Non-pigmented ciliary epithelial cell (primary cell): ENCODE data around the gene SLX4IP.

ENCODE experiments used
- DNase-seq: peaks from one replicate; pipeline ENCODE4 v3.0.0-alpha.2; 2010; ENCODE audit warnings: low read depth

SLX4IP gene

GRCh38 chr20:10497283-10497682 lies 62.2 kb downstream of the SLX4IP start:
- no peak for DNase-seq

DNA sequence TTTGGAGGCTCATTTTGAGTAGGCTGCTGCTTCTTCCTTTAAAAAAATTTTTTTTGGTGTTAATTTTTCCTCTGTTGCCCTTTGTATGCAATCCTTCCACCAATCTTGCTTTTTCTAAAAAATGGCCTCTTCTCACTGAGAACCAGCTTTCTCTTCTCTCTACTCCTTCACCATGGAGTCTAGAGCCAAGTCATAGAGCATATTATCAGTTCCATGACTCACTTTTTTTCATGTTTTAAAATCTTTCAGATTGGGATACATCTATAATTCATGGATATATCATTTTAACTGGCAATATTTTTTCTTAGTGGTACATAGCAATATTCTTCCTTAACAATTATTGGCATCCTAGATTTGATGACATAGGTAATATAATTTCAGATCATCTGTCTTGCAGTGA lies 62.7 kb downstream of the SLX4IP start:
- DNase-seq, result no peak

- no peak for DNase-seq
These were observed 63.1 kb downstream of the SLX4IP start for GRCh38 chr20:10498200-10498599.

- no peak for DNase-seq
These were observed 66.3 kb downstream of the SLX4IP start for GRCh38 chr20:10501402-10501801.

GRCh38 chr20:10502098-10502526 lies 67.0 kb downstream of the SLX4IP start:
- DNase-seq, result no peak

- no peak for DNase-seq
These were observed 69.5 kb downstream of the SLX4IP start for GRCh38 chr20:10504608-10504993.

DNA sequence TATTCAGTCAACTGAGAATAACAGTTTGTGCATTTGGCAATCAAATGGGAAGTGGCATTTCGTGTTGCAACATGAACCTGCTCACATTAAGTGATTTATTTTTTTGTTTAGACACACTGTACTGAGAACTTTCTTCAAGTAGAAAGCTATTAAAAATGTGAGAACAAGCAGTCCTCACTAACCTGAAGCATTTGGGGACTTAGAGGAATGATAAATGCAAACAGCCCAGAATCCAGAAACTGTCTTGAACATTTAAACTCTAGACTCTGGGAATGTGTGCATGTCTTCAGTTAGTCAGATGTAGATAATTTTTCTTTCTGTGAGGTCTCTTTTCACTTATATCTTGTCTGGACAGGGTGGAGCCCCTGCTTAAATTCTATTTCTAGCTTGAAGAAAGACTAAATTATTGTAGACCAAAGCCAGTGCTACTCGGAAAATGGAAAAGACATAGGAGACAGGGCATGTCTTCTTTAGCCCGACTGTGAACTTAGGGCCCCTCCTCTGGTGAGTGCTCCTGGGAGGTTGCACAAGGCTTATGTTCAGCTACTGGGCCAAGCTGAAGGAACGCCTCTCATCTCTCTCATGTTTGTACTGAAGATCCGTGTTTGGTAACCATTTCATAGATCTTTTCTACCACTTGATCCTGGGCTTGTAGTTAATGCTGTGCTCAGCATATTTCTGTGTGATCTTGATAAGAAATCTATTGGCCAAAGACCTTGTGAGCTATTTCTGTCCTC lies 70.1 kb downstream of the SLX4IP start:
- DNase-seq, result no peak

DNA sequence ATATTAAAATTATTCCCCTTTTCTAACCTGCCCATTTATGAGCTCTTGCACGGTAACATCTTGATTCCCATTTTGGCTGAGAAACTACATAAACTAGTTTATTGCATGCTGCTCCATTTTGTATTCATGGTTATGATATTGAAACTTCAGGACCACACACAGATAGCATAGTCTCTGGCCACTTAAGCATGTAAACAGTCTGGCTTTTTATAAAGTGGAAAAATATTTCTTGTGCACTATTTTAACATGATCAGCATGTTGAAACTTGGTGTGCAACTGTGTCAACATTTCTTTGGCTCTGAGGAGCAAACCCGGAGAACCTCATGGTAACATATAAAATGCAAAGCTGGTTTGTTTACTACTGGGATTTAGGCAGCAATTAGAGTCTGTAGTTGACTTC lies 70.7 kb downstream of the SLX4IP start:
- DNase-seq, result no peak

GRCh38 chr20:10507052-10507451 lies 71.9 kb downstream of the SLX4IP start:
- no peak for DNase-seq

DNA sequence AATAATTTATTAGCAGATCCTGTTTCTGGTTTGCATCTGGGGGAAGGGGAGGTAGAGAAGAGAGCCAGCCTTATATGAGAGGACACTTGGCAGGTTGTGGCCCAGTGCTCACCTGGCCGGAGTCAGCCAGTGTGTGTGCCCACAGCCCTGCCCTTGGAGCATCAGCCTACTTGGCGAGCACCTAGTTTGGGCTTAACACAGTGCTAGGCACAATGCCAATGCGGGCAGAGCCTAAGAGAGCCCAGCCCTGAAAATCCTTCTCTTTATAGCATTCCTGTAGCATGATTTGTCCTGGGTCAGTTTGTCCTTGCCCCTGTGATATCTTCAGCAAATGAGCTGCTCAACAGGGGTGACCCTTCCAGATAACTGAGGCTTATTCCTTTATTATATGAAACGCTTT lies 73.0 kb downstream of the SLX4IP start:
- DNase-seq, result no peak

- DNase-seq, result no peak
These were observed 73.6 kb downstream of the SLX4IP start for GRCh38 chr20:10508468-10509251.

DNA sequence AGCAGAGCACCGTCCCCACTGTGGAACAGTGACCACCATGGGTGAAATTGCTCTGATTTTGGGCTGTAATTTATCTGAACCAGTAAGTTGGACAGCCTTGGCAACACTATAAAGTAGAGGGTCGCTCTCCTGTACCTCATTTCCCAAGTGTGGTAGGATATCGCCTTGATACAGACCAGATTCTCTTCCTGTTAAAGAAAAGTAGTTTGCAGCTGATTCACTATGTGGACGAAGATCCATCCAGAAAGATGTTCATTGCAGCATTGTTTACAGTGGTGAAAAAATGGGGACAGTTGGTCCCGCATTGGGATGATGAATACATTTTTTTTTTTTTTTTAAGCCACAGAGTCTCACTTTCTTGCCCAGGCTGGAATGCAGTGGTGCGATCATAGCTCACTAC lies 74.3 kb downstream of the SLX4IP start:
- DNase-seq, result no peak

GRCh38 chr20:10510216-10510615 lies 75.1 kb downstream of the SLX4IP start:
- no peak for DNase-seq

- no peak for DNase-seq
These were observed 76.0 kb downstream of the SLX4IP start for GRCh38 chr20:10511170-10511508.

GRCh38 chr20:10511509-10512251 lies 76.6 kb downstream of the SLX4IP start:
- peak; percentile 96 for DNase-seq

- DNase-seq, result no peak
These were observed 78.0 kb downstream of the SLX4IP start for GRCh38 chr20:10513061-10513460.

DNA sequence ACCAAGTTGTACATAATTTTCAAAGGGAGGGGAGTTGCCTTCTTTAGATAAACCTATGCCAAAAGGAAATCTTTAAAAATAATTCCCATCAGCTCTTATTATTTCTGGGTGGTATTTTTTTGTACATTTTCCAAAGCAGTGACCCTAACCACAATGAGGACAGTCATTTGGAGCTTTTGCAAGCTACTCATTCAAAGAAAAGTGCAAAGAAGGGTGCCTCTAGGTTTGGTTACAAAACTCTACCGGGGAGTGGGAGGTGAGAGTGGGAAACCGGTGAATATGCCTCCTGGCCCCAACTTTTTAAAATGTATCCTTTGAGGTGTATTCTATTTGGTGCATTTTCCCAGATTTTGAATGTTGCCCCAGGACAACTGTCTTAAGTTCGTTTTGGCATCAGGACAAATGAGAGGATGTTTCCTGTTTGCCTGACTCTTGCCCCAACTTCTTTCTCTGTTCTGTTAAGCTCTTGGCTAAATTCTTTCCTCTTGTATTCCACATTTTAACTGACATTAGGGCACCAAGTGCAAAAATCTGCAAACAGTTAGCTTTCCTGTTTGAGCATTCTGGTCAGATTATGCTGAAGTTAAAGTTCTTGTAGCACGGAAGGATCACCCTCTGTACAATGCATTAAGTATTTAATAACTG lies 78.9 kb downstream of the SLX4IP start:
- DNase-seq, result no peak

DNA sequence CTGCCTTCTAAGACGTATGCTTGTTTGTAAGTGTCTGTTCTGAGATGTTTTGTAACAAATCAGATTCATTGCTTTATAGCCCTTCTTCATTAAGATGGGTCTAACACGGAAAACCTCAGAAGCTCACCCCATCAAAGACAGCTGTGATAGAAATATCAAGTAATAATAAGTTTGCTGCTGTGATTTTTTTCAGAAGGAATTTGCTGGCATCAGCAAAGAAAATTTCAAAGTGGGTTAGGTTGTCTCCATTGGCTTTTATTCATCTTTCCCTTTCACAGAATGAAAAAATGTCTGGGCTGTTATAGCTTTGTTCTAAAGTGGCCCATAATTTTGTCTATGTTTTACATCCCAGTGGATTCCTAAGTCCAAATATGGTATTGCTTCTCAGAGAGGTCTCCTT lies 81.4 kb downstream of the SLX4IP start:
- no peak for DNase-seq

GRCh38 chr20:10519361-10520046 lies 84.4 kb downstream of the SLX4IP start:
- DNase-seq, result peak; percentile 61

GRCh38 chr20:10520528-10520927 lies 85.4 kb downstream of the SLX4IP start:
- DNase-seq, result no peak

- peak; percentile 70 for DNase-seq
These were observed 86.1 kb downstream of the SLX4IP start for GRCh38 chr20:10521068-10521831.
